ENCODE data around the gene PRRT1.
"Not testable (repeated sequence)": the region's sequence is repeated elsewhere in the genome, so short reads cannot be mapped to it uniquely, and the experiment has no call there.

PRRT1 gene

GRCh38 chr6:32151863-32152768, at the start of gene PRRT1:
PRRT1 (minus strand) TSS chr6:32151939; CDS start chr6:32151827, 112 bp downstream.
- DNase-seq: no peak

- DNase-seq: no peak
Measured at GRCh38 chr6:32200711-32201475, 49.2 kb upstream of the PRRT1 start.

GRCh38 chr6:32198866-32199265, 47.1 kb upstream of the PRRT1 start:
- DNase-seq: no peak

DNA sequence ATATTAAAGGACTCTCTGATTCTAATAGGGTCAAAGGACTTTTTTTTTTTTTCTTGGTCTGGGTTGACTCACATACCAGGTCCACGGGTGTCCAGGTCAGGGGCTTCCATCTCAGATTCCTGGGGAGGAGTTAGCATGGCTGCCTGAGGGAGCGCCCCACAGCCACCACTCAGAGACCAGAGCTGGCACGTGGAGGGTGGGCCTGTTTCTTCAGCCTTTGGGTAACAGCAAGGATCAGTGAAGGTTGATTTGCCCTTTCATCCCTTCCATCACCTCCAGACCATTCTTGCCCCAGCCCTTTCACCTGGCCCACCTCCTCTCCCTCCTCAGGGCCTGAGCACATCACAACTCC, 46.6 kb upstream of the PRRT1 start:
- no peak for DNase-seq

DNA sequence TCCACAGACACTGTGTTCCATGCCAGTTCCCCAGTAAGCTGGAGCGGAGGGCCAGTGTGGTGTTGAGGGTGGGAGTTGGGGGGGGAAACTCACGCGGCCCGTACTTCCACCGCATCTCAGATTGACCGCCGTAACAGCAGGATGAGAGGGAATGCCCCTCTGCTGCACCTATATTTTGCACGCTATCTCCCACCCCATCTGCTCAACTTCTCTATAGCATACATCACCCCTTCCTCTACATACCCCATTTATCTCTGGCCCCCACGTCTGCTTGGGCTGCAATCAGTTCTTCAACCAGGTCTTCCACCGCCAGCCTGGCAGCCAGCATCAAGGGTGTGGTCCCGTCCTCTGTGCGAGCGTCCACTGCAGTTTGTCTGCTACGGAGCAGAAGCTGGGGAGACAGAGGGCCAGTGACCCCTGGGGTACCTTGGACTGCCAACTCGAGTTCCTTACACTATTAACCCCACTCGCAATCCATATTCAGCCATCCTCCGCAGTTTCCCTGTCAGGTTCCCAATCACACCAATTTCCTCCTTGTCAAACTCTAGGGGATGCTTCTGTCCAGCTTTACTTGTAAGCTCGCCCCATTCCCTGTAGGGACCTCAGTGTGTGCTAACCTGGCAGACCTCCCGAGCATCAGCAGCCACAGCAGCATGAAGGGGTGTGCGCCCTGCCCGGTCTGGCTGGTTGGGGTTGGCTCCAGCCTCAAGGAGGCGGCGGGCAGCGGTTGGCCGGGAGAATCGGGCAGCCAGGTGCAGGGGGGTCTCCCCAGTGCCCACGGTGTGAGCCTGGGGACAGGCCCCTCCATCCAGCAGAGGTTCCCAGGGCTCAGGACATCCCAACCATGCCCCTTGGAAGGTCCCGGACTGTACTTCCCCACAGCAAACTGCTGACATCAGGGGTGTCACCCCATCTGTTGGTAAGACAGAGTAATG, 45.2 kb upstream of the PRRT1 start:
- DNase-seq: no peak

DNA sequence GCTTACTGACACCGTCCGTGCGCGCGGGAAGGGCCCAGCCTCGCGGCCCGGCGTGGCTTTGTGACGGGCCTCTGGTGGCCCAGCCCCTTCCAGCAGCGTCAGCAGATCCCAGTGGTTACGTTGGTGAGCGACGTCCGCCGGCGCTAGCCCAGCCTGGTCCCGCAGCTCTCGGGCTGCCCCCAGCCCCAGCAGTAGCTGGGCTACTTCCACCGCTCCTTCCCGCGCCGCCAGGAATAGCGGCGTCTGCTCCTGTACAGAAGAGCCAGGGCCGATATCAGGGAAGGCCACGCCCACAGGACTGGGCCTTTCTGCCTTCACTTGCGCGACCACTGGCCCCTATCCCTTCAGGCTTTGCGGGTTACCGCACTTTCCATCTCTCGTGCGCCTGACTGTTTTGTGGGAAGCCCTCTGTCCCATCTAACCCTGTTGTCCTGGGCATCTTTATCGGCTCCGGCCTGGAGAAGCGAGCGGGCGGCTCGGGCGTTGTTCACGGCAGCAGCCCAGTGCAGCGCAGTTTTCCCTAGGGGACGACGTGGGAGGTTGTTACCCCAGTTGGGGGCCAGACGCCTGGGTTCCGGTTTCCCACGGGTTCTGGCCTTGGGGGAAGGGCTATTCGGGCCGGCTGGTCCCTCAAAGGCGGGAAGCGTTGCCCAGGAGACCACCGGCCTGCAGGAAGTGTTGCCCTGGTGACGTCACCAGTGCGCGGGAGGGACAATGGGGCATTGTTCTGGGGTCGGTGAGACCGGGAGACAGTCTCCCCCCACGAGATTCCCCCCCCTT, 44.4 kb upstream of the PRRT1 start:
- DNase-seq: peak; percentile 75

DNA sequence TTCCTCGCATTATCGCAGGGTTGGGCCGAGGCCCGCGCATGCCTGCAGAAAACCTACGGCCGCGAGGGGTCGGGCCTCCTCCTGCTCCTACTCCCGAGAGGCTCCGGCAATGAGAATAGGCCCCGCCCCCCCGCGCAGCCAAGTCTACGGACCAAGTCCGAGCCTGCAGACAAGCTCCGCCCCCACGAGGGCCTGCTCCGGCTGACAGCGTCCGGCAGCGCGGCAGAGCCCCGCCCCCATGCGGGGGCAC, 43.8 kb upstream of the PRRT1 start:
- peak; percentile 96 for DNase-seq

DNA sequence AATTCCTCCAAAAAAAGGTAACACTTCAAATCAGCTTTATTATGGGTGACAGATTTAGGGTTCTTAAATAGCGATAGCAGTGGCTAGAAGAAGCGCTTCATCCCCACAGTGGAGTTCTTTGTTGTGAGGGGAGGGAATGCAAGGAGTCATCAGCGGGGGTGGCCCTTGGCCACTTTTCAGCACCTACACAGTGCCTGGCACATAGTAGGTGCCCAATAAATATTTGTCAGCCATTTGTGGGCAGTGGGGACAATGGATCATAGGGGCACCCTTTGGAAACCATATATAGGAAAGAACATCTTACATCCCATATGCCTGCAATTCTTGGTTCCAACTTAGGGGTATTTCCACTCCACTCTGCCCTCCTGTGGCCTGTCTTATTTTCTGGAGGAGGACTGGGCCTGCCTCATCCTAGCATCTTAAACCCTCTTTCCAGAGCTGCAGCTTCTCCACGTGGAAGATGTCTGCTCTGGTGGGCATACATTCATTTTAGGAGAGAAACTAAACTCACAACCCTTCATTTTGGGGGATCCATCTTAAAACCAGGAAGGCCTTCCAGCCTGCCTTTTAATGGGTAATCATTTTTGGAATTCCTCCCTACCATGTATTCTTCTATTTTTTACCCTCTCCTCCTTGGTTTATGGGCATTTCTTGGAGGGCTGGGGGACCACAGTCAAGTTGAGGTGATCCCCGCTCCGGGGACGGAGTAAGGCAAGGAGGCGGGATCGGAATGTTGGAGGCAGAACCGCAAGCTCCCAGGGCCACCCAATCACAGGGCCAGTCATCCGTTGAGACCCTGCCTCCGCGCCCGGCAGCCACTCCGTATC, 43.3 kb upstream of the PRRT1 start:
- no peak for DNase-seq

DNA sequence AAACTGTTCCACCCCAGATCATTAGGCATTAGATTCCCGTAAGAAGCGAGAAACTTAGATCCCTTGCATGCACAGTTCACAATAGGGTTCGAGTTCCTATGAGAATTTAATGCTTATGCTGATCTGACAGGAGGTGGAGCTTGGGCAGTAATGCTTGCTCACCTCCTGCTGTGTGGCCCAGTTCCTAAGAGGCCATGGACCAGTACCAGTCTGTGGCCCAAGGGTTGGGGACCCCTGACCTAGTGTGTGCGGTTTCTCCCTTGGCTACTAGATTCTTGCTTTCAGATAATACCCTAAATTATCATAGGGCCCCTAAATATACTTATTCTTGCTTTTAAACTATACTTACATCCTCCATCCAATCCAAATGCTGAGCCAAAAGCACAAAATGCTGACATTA, 42.6 kb upstream of the PRRT1 start:
- no peak for DNase-seq

- DNase-seq: not testable (repeated sequence)
Measured at GRCh38 chr6:32193096-32193495, 41.4 kb upstream of the PRRT1 start.

GRCh38 chr6:32192608-32193039, 40.9 kb upstream of the PRRT1 start, which contains the start of gene GPSM3:
GPSM3 (minus strand) TSS chr6:32192643; CDS start chr6:32192513, 130 bp downstream.
- no peak for DNase-seq

DNA sequence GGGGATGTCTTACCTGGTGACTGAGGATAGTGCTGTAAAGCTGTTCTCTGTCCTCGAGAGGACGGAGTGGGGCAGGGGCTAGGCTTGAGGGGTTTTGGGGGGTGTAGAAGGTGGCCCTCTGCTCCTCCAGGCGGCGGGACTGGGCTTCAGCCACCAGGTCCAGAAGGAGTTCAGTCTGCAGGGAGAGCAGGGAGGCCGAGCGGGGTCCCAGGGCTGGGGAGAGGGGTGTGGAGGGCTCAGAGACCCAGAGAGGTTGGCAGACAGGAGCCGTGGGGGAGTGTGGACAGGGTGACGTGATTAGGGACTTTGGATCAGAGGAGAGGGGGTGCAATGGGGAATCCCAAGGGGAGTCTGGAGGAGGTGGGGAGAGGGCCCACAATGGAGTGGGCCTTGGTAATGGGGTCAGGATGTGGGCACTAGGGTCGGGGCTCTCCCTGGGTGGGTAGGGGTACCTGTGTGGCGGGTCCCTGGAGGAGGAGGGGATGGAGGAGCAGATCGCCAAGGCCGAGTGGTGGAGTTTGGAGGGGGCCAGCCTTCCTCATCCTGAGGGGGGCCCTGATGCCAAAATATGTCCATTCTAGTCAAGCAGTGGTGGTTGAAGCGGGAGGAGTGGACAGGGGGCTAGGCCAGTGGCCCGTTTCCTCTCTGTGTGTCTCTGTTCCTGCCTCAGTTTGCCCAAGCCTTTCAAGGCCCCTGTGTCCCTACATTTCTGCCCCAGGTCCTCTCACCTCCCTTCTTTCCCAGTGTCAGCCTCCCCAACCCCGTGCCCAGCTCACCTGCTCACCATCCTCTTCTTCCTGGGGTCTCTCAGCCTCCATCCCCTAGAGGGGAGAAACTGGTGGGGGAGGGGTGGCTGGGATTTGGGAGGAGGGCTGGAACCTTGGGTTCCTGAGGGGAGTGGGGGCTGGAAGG, 40.2 kb upstream of the PRRT1 start:
- DNase-seq: no peak

GRCh38 chr6:32190911-32191677, 39.4 kb upstream of the PRRT1 start:
- no peak for DNase-seq

- DNase-seq: peak; percentile 52
Measured at GRCh38 chr6:32190054-32190851, 38.5 kb upstream of the PRRT1 start, which contains the start of gene PBX2. PBX2 (minus strand) TSS chr6:32190202; CDS start chr6:32189915, 287 bp downstream.

- no peak for DNase-seq
Measured at GRCh38 chr6:32189742-32190053, 38.0 kb upstream of the PRRT1 start.

DNA sequence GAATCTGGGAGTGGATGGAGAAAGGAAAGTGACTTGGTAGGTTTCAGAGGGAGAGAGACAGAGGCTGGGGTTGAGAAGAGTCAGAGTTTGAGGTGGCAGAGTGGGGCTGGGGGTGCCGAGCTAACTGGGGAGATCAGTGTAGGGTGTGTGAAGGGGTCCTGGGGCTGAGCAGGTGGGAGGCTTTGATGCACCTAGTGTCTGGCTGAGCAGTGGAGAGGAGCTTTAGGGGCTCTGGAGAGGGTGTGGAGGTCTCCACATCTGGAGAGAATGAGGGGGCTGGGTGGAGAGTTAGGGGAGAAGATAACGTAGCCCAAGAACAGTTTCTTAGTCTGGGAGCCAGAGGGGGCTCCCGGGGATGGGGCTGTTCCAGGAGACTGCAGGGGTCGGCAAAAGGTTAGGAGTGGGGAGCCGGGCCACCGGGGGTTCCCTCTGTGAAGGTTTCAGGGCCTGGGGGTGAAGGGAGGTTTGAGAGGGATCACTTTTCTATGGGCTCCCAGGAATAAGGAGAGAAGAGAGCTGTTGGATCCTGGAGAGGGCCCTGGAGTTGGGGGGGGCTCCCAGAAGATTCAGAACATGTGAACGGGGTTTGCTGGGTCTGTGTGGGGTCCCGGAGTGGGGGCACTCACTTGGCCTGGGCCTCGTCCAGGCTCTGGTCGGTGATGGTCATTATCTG, 37.5 kb upstream of the PRRT1 start:
- no peak for DNase-seq

GRCh38 chr6:32188381-32189068, 36.8 kb upstream of the PRRT1 start:
- DNase-seq: no peak

Data from NCI-H1092 (cell line).